T-helper 22 cell (primary cell): ENCODE data around the gene ATP10A.

Source experiments
- DNase-seq: peaks from one replicate; pipeline ENCODE4 v3.0.0-alpha.2; 2020; ENCODE audit warnings: low read depth

ATP10A gene

DNA sequence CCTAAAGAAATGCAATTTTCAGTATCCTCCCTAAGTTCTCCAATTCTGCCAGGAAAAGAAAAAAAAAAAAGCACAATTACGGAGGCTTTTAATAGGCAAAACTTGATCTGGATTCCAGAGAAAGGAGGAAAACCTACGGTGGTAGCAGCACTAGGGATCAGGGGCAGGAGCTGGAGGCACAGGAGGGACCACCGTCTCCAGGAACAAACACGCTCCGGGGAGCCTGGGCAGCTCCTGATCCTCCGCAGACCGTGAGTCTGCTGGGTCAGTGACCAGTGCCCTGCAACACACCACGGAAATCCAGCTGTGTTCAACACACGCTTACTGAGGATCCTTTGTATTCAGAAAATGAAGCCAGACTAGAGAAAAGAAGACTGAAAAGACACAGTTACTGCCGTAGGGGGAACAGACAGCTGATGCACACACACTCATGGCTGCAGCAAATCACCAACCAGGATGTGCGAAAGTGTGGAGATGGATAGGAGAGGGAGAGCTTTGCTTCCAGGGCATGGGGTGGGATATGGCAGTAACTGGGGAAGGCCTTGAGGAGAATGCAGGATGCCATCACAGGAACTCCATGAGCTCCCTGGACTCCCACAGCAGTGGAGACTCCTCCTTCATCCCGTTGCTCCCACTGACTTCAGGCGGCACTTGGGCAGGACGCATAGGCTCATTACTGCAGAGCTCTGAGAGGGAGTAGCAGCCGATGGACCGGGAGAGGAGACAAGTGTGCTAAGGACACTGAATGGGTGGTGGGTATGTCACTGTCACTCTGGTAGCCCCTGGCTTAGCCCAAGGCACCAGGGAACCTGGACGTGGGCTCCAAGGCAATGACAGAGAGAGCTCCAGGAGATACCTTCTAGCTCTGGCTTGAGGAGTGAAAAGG, 167.0 kb downstream of the ATP10A start:
- no peak for DNase-seq

DNA sequence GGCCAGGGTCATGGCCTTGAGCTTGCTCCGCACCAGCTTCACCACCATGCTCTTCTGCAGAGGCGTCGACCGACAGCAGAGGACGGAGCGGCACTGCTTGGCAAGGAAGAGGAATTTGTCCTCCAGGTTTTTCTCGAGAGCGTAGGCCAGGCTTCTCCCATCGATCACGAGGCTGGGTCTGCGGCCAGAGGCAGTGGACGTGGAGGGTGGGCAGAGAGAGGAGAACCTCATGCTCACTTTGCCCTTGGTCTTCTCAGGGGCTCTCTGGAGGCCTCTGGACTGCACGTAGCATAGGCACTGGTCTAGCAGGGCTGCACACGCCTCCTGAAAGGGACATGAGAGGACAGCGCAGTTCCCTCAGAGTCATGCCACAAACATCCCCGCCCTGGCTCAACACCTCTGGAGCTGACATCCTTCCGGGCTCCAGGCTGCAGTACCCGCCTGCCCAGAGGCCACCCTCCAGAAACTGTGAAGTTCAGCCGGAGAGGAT, 168.3 kb downstream of the ATP10A start:
- DNase-seq = no peak

GRCh38 chr15:25694239-25694584, 168.9 kb downstream of the ATP10A start:
- no peak for DNase-seq

DNA sequence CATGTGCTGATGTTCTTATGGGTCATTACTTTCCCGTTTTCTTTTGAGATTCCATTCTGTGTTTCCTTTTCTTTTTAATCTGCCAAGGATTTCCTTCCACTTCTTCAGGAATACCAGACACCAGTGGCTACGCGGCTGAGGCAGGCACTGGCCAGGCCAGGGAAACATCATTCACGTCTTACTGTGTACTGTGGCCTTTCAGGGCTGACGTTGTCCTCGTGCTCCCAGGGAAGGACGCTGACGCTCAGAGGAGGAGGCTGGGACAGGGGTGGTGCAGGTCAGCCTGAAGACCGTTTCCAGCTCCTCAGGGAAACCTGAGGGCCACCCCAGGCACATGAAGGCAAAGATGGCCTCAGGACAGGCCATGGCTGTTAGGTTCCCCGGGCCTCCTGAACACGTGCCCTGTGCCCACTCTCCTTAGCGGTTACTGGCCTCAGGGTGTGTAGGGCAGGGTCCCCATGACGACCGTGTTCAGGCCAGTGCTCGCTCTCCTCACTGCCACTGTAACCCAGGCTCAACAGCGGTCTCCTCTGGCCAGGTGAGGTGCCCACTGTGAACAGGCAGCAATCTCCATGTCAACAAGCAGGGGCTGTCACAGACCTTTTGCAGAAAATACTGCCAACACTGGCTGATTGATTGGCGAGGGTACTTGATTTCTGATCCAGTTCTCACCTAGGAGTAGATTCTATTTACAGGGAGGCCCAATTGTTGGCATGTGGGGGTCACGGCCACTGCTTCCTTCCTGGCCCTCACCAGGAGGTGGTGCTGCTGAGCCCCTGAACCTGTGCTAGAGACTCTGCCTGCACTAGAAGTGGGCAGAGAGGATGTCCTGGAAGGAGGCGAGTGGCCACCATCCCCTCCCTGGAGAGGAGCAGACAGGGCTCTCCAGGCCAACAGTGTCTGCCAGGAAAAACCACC, 169.5 kb downstream of the ATP10A start:
- no peak for DNase-seq

GRCh38 chr15:25691544-25692430, 171.3 kb downstream of the ATP10A start:
- no peak for DNase-seq

DNA sequence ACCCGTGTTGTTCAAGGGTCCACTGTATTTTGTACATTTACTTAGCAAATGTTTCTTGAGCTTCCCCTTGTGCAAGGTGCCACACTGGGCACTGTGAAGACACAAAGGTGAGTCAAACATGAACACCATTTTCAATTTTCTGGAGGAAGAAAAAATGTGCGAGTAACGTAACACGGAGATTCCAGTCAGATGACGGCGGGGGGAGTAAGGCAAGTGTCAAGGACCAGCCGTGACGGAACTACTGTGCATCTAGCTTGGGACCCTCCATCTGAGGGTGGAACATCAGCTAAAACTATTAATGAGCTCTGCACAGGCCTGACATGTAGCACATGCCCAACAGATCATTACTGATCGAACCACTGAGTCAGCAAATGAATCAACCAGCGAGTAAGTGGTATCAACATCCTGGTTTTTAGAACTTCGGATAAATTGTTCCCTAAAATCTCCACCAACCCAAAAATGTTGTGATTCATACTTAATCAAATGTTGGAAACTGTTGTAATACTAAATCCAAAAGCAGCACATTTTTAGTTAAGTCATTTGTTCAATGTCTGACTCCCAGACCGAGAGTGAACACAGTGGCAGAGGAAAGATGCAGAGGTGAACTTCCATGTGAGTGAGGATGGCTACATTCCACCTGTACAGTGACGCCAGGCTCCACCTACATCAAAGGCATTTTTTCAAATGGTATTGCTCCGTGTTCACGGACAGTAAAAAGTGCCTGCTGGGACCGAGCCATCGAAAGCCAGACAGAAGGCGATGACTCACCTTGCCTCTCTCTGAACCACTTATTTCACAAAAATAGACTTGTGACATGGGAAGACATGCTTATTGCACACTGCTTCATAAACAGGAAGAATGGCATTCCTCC, 172.2 kb downstream of the ATP10A start:
- no peak for DNase-seq

DNA sequence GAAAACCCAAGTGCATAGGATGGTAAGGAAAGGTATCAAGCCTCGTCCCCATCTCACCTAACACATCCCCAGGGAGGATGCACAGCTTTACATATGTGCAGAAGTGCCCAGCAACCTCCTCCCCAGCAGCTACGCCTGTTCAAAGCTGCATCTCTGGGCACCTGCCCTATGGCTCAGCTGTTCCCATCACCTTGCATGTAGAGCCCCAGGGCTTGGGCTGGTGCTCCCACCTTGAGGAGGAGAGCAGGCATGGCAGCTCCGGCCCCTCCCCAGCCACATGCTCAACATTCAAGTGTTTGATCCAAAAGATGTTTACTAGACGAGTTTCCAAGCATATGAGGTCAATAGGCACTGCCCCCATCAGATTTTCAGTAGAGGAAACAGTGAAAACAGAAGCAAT, 173.5 kb downstream of the ATP10A start:
- no peak for DNase-seq

- no peak for DNase-seq
These were observed 175.0 kb downstream of the ATP10A start for GRCh38 chr15:25688166-25688565.

DNA sequence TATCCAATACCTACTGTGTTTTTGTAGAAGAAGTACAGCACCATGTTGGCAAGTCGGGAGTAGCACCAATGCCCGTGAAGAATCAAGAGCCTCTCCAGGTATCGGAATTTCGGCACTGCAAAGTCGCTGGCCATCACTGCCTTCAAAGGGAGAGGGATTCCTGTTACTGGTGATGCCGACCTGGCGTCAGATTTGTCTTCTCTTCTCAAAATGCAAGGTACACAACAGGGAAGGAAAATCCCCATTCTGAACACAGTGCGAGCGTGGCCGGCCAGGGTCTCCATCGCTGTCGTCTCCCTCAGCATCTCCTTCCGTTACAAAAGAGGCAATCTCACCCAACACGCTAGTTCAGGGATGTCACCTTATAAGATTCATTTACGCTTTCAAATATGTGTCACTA, 175.4 kb downstream of the ATP10A start:
- no peak for DNase-seq

DNA sequence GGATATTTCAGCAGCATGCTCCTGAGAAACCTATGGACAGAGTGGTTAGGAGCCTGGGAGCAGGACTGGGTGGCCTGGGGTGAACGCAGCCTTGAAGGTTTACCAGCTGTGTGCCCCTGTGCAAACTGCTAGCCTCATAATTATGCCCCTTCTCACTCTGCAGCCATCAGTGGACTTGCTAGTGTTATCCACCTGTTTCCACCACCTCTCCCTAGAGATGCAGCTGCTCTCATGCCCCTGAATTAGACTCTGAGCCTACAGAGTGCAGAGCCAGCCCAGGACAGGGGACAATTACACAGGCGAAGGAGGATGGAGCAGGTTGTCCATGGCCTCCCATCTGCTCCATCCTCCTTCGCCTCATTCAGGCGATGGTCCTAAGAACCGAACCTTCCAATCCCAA, 175.9 kb downstream of the ATP10A start:
- DNase-seq = no peak

GRCh38 chr15:25686780-25687179, 176.3 kb downstream of the ATP10A start:
- DNase-seq = no peak

GRCh38 chr15:25684521-25685431, 178.4 kb downstream of the ATP10A start:
- no peak for DNase-seq

- no peak for DNase-seq
These were observed 179.2 kb downstream of the ATP10A start for GRCh38 chr15:25683911-25684310.

DNA sequence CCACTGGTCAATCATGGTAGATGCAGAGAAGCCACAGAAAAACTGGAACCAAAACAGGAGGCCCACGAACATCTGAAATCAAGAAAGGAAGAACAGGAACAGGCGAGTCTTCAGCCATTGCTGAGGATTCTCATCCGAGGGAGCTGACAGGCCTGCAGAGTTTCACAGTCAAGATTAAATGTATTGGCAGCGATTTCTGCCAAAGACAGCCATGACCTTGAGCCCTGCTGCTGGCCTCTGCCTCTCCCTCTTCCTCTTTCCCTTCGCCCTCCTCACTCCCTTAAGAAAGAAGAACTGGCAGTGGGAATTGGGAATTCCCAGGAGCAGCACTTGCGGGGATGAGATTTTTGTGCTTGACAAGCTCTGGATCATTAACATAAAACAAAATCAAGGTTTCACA, 179.7 kb downstream of the ATP10A start:
- no peak for DNase-seq

GRCh38 chr15:25682340-25682739, 180.8 kb downstream of the ATP10A start:
- DNase-seq = no peak

- DNase-seq = no peak
These were observed 182.5 kb downstream of the ATP10A start for GRCh38 chr15:25680686-25681025.

- no peak for DNase-seq
These were observed 183.0 kb downstream of the ATP10A start for GRCh38 chr15:25679964-25680685.

GRCh38 chr15:25679492-25679891, 183.6 kb downstream of the ATP10A start:
- DNase-seq = no peak

- no peak for DNase-seq
These were observed 184.6 kb downstream of the ATP10A start for GRCh38 chr15:25678500-25678855.
